Stomach (tissue), 4 donors: Measurements from ENCODE around the gene HS6ST3.

Experiments used
- POLR2A ChIP-seq, 4 donors: fragments of 450-650 bp; IDR thresholded peaks; one replicate each; pipeline ENCODE4 v1.6.1; 2016; ENCODE audit warnings: antibody characterized with exemption in 4 of 4, control low read depth in 2 of 4, mild to moderate bottlenecking in 1 of 4, moderate library complexity in 1 of 4
- TF ChIP-seq, protein P1 (sequence below), 7 experiments: fragments of 450-650 bp in 4 of 7; fragments of 200-600 bp in 3 of 7; sonication (generic) in 3 of 7; IDR thresholded peaks; one replicate each; pipeline ENCODE4 v1.5.1; 2016 to 2019; ENCODE audit warnings: antibody characterized with exemption in 7 of 7, control low read depth in 2 of 7, mild to moderate bottlenecking in 1 of 7

DNA sequence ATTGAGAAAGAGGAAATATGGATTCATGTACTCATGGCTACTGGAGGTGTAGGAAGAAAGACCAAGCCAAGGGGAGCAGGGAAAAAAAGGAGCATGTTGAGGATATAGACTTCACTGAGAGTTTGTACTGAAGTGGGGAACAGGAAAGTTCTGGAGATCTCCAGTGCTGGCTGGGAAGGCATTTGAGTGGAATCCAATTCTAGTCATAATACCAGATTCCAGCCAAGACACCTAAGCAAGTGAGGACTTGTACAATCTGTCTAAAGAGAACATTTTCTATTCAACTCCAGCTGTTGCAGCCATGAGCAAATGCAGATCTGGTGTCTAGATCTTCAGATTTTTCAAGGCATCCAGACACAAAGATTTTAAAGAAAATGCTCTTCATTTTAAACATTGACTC, 491.8 kb downstream of the HS6ST3 start:
- TF ChIP-seq, protein P1, sequence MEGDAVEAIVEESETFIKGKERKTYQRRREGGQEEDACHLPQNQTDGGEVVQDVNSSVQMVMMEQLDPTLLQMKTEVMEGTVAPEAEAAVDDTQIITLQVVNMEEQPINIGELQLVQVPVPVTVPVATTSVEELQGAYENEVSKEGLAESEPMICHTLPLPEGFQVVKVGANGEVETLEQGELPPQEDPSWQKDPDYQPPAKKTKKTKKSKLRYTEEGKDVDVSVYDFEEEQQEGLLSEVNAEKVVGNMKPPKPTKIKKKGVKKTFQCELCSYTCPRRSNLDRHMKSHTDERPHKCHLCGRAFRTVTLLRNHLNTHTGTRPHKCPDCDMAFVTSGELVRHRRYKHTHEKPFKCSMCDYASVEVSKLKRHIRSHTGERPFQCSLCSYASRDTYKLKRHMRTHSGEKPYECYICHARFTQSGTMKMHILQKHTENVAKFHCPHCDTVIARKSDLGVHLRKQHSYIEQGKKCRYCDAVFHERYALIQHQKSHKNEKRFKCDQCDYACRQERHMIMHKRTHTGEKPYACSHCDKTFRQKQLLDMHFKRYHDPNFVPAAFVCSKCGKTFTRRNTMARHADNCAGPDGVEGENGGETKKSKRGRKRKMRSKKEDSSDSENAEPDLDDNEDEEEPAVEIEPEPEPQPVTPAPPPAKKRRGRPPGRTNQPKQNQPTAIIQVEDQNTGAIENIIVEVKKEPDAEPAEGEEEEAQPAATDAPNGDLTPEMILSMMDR (IDR thresholded peaks at IDR 0.05): no peak
- TF ChIP-seq POLR2A (IDR thresholded peaks at IDR 0.05): no peak
